Measurements from ENCODE around the gene DIAPH3. TPM values are rescaled to one million over a fixed set of nuclear protein-coding genes. Genes with fewer than 3 reads are reported as not detected.

DIAPH3 gene
- total and polyA plus RNA-seq, 10 donors, result 0.07 to 4.1 (median 1.4) TPM

DNA sequence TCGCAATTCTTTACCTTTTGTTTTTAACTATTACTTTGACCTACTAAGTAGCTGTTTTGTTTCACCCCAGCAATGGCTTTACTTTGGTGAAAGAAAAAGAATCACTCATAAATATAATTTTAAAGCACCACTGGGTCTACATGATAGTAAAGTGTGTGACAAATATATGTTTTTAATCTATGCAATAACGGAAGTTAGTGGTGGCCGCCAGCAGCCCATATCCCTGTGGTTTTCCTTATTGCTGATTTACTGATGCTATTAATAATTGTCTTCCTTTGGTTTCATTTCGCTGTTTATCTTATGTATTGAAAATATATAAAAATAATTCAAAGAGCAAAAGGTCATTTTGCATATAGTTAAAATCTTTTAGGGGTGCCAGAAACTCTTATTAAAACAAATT is 491.3 kb downstream of the DIAPH3 start:
- H3K36me3 ChIP-seq, result no peaks in the 10 kb centered on the region
- no peak for DNase-seq
- H3K9me3 ChIP-seq, result no peaks in the 10 kb centered on the region
- 33 to 50% (median 40%) methylated on average over 4 of the region's 4 CpGs for WGBS, 5 donors
- no peak overlapping the region for H3K4me3 ChIP-seq
- H3K27ac ChIP-seq, result no peak overlapping the region
- intact Hi-C loops (cut with DNase I; ENCODE audit: low total_unique reads), result no loop called here
- TF ChIP-seq, protein P1, sequence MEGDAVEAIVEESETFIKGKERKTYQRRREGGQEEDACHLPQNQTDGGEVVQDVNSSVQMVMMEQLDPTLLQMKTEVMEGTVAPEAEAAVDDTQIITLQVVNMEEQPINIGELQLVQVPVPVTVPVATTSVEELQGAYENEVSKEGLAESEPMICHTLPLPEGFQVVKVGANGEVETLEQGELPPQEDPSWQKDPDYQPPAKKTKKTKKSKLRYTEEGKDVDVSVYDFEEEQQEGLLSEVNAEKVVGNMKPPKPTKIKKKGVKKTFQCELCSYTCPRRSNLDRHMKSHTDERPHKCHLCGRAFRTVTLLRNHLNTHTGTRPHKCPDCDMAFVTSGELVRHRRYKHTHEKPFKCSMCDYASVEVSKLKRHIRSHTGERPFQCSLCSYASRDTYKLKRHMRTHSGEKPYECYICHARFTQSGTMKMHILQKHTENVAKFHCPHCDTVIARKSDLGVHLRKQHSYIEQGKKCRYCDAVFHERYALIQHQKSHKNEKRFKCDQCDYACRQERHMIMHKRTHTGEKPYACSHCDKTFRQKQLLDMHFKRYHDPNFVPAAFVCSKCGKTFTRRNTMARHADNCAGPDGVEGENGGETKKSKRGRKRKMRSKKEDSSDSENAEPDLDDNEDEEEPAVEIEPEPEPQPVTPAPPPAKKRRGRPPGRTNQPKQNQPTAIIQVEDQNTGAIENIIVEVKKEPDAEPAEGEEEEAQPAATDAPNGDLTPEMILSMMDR (IDR thresholded peaks at IDR 0.05 in 8 of 11, conservative IDR thresholded peaks at IDR 0.05 in 3 of 11), result no peak
- no peak for TF ChIP-seq POLR2AphosphoS5 (IDR thresholded peaks at IDR 0.05)
- no peak for TF ChIP-seq POLR2A (IDR thresholded peaks at IDR 0.05)
- no peaks in the 10 kb centered on the region for H3K27me3 ChIP-seq (replicated peaks in 1 of 7)
- H3K4me1 ChIP-seq, result peaks cover 0 to 8% (median 4%) of the 10 kb centered on the region in 6 donors

DNA sequence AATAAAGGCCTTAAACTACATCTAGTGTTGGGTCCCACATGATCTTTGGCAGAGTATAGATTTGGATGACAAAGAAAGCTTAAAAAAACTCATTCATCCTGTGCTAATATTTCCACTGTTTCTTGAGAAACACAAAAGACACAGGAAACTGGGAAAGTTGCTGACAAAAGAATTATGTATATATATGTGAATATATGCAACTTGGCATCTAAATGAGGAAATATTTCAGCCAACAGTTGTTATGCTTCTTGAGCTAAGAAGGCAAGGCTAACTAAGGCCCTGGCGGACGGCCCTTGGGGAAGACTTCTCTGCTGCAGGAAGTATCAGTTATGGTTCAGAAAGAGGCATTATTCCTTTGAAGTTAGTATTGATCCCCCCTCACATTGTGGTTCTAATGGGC is 491.8 kb downstream of the DIAPH3 start:
- Histone ChIP-seq H3K9me3 (no peaks in the 10 kb centered on the region), H3K4me1 (peaks cover 0 to 8% (median 4%) of the 10 kb centered on the region in 6 donors), H3K27ac (no peak overlapping the region), H3K36me3 (no peaks in the 10 kb centered on the region), H3K27me3 (replicated peaks in 1 of 7) (no peaks in the 10 kb centered on the region), H3K4me3 (no peak overlapping the region)
- intact Hi-C loops (cut with DNase I; ENCODE audit: low total_unique reads), result no loop called here
- TF ChIP-seq POLR2A (IDR thresholded peaks at IDR 0.05), result no peak
- TF ChIP-seq, protein P1 (IDR thresholded peaks at IDR 0.05 in 8 of 11, conservative IDR thresholded peaks at IDR 0.05 in 3 of 11), result no peak
- no peak for TF ChIP-seq POLR2AphosphoS5 (IDR thresholded peaks at IDR 0.05)
- WGBS, 5 donors, result 46 to 82% (median 59%) methylated on average over 2 of the region's 2 CpGs
- DNase-seq, result no peak

DNA sequence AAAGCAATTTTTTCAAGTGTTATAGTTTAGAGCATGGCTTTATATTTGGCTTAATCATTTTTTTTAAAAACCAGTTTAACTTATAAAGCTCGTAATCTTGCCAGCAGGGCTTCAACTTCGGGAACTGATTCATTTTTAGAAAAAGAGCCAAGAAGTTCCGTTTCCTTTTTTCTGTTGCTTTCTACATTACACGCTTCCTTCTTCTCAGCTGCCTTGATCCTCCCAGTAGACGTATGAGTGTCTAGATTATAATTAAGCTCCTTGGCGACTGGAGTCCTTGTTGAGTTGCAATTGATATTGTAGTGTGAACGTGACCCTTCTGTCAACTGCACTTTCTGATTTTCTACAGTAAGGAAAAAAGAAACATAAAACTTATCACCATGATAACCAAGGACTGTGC is 497.2 kb downstream of the DIAPH3 start:
- 30 to 47% (median 42%) methylated on average over 7 of the region's 7 CpGs for WGBS, 5 donors
- Histone ChIP-seq H3K27me3 (replicated peaks in 1 of 7) (no peaks in the 10 kb centered on the region), H3K36me3 (no peaks in the 10 kb centered on the region), H3K4me3 (no peak overlapping the region), H3K4me1 (peaks cover 0 to 8% (median 0%) of the 10 kb centered on the region in 6 donors), H3K27ac (peak overlapping the region in 7 of 8 donors; percentile 22 to 79 (median 64)), H3K9me3 (no peaks in the 10 kb centered on the region)
- intact Hi-C loops (cut with DNase I; ENCODE audit: low total_unique reads), result no loop called here
- DNase-seq, result no peak
- TF ChIP-seq, protein P1 (IDR thresholded peaks at IDR 0.05 in 8 of 11, conservative IDR thresholded peaks at IDR 0.05 in 3 of 11), result no peak
- no peak for TF ChIP-seq POLR2A (IDR thresholded peaks at IDR 0.05)
- TF ChIP-seq POLR2AphosphoS5 (IDR thresholded peaks at IDR 0.05), result no peak

DNA sequence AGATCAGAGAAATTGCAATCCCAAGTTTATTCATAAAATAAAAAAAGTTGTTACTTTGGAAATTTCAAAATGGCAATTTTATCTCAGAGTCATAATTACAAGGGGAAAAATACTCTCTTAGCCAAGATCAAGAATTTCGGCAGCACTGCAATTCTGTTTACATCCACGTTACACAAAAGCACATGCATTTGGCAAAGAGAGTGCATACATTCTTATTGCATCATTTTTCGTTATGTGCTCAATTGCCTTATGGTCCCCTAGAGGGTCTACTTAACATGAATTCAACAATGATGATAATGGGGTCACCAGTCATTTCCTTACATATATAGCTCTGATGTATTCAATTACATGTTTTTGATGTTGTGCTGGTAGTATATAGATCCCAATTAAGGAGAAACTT is 498.0 kb downstream of the DIAPH3 start:
- no peak for DNase-seq
- H3K9me3 ChIP-seq, result no peaks in the 10 kb centered on the region
- no peaks in the 10 kb centered on the region for H3K36me3 ChIP-seq
- TF ChIP-seq, protein P1 (IDR thresholded peaks at IDR 0.05 in 8 of 11, conservative IDR thresholded peaks at IDR 0.05 in 3 of 11), result no peak
- no peak for TF ChIP-seq POLR2A (IDR thresholded peaks at IDR 0.05)
- TF ChIP-seq POLR2AphosphoS5 (IDR thresholded peaks at IDR 0.05), result no peak
- peak overlapping the region in 6 of 8 donors; percentile 38 to 79 (median 66) for H3K27ac ChIP-seq
- no peaks in the 10 kb centered on the region for H3K27me3 ChIP-seq (replicated peaks in 1 of 7)
- H3K4me1 ChIP-seq, result peaks cover 0 to 8% (median 0%) of the 10 kb centered on the region in 6 donors
- intact Hi-C loops (cut with DNase I; ENCODE audit: low total_unique reads), result no loop called here
- no peak overlapping the region for H3K4me3 ChIP-seq
- WGBS, 5 donors, result 79 to 92% (median 88%) methylated on average over 3 of the region's 3 CpGs

All from spleen (tissue), 11 donors.